ENCODE results near the gene RFC4.
"Not testable (repeated sequence)": the region's sequence is repeated elsewhere in the genome, so short reads cannot be mapped to it uniquely, and the experiment has no call there.

The RFC4 gene

GRCh38 chr3:186824430-186825139 is 18.3 kb upstream of the RFC4 start:
- TF ChIP-seq CTCF (IDR thresholded peaks at IDR 0.05; ENCODE audit: low read depth, low read length), result no peak
- H3K4me3 ChIP-seq (ENCODE audit: low read depth, low read length), result no peak overlapping the region

- TF ChIP-seq CTCF (IDR thresholded peaks at IDR 0.05; ENCODE audit: low read depth, low read length), result no peak
- H3K4me3 ChIP-seq (ENCODE audit: low read depth, low read length), result no peak overlapping the region
Measured at GRCh38 chr3:186823386-186823785, 17.1 kb upstream of the RFC4 start.

GRCh38 chr3:186822388-186822759 is 16.1 kb upstream of the RFC4 start:
- not testable (repeated sequence) for H3K4me3 ChIP-seq (ENCODE audit: low read depth, low read length)

- peak overlapping the region; percentile 26 for H3K4me3 ChIP-seq (ENCODE audit: low read depth, low read length)
- TF ChIP-seq CTCF (IDR thresholded peaks at IDR 0.05; ENCODE audit: low read depth, low read length), result peak; percentile 65
Measured at GRCh38 chr3:186821429-186822387, 15.4 kb upstream of the RFC4 start.

GRCh38 chr3:186818956-186819355 is 12.7 kb upstream of the RFC4 start:
- no peak overlapping the region for H3K4me3 ChIP-seq (ENCODE audit: low read depth, low read length)
- TF ChIP-seq CTCF (IDR thresholded peaks at IDR 0.05; ENCODE audit: low read depth, low read length), result no peak

- no peak for TF ChIP-seq CTCF (IDR thresholded peaks at IDR 0.05; ENCODE audit: low read depth, low read length)
- H3K4me3 ChIP-seq (ENCODE audit: low read depth, low read length), result no peak overlapping the region
Measured at GRCh38 chr3:186818516-186818915, 12.2 kb upstream of the RFC4 start.

GRCh38 chr3:186815435-186815834 is 9.2 kb upstream of the RFC4 start:
- H3K4me3 ChIP-seq (ENCODE audit: low read depth, low read length), result no peak overlapping the region
- TF ChIP-seq CTCF (IDR thresholded peaks at IDR 0.05; ENCODE audit: low read depth, low read length), result no peak
